CD4-positive, alpha-beta T cell treated with Interleukin-10 for 1 hour (primary cell): ENCODE measurements around the gene TMEM209.
"Not testable (repeated sequence)": the region's sequence is repeated elsewhere in the genome, so short reads cannot be mapped to it uniquely, and the experiment has no call there.

Experiments
- DNase-seq: peaks from one replicate; pipeline ENCODE4 v3.0.0-alpha.2; 2020

The TMEM209 gene

DNA sequence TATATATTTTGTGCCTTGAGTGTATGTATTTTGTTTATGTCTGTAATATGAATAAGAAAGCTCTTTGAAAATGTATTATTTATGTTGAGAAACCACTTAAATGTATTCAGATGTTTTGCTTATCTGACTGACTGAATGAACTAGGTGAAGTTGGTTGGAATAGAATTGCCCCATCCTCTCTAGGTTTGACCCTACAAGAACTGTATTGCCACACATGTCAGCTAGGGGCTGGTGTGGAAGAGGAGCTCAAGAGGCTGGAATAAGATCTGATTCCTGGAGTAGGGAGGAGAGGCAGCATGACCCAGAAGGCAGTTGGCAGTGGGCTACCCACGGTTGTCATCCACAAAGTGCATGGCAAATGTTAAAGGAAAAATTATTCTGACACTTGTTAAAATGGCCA is 11.5 kb upstream of the TMEM209 start:
- DNase-seq: no peak

- DNase-seq: no peak
These were observed 10.8 kb upstream of the TMEM209 start for GRCh38 chr7:130216025-130216424.

- DNase-seq: no peak
These were observed 8.6 kb upstream of the TMEM209 start for GRCh38 chr7:130213828-130214227.

- DNase-seq: no peak
These were observed 5.2 kb upstream of the TMEM209 start for GRCh38 chr7:130210181-130210935.

DNA sequence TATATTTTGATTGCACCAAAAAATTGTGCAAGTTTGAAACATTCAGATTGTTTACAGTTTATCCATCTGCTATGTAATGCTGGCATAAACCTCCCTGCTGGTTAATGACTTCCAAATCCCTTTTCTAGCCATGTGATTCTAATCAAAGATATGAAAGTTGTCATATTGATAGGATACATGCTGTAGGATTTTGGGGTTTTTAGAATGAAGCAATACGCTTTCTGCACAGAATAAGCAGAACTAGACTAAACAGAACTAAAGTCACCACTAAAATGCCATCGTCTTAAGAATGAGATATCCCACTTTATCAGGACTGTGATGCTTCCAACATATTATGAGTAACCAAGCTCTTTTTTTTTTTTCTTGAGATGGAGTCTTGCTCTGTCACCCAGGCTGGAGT is 3.3 kb upstream of the TMEM209 start:
- DNase-seq: no peak

- DNase-seq: no peak
These were observed 2.4 kb upstream of the TMEM209 start, which contains the start of gene SSMEM1 for GRCh38 chr7:130207642-130208041. Gene SSMEM1 (plus strand): TSS chr7:130207860. CDS start chr7:130207911, 51 bp downstream.

- DNase-seq: no peak
These were observed 1.8 kb upstream of the TMEM209 start for GRCh38 chr7:130207033-130207432.

DNA sequence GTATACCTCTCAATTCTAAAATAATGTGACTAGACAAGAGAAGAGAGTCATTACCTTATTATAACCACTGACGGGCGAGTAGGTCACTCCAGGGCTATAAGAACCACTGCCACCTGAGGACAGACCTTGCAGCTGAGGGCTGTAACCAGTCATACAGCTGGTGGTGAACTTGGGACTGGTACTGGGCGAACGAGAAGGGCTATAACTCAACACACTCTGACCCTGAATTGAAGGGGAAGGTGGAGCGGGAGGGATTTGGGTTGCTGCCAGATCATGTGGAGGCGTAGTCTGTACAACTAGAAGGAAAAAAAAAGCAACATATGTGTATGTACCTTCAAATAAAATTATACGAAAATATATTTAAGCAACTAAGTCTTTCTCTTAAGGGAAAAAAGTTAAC is 3.4 kb downstream of the TMEM209 start:
- no peak for DNase-seq

- no peak for DNase-seq
These were observed 8.1 kb downstream of the TMEM209 start for GRCh38 chr7:130197094-130197493.

GRCh38 chr7:130196476-130196875 is 8.7 kb downstream of the TMEM209 start:
- no peak for DNase-seq

GRCh38 chr7:130195396-130195795 is 9.8 kb downstream of the TMEM209 start:
- DNase-seq: no peak

DNA sequence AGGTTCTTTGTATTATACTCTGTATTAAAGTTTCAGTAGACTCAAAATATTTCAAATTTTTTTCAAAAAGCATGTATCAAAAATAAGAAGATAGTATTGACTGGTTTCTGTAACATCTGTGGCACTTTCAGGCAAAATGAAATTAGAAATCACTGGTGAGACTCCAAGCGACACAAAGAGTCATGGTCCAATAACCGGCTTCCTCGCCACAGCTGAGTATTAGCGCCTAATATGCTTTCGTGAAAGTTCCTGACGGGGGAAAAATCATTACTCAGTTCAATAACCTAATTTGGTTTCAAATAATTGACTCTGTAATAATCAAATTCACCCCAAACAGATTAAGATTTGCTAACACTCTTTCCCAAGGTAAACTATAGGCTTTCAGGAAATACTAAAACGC is 13.4 kb downstream of the TMEM209 start:
- DNase-seq: no peak

GRCh38 chr7:130189343-130189742 is 15.9 kb downstream of the TMEM209 start:
- no peak for DNase-seq

- no peak for DNase-seq
These were observed 17.8 kb downstream of the TMEM209 start for GRCh38 chr7:130187360-130187759.

DNA sequence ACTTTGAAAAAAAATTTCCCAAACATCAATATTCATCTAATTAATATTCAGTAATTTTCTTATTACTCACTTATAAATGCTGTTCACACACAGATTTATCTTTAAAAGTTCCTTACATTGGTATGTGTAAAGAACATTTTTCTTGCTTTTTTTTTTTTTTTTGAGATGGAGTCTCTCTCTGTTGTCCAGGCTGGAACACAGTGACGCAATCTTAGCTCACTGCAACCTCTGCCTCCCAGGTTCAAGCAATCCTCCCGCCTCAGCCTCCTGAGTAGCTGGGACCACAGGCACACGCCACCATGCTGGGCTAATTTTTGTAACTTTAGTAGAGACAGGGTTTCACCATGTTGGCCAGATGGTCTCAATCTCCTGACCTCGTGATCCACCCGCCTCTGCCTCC is 20.9 kb downstream of the TMEM209 start:
- DNase-seq: not testable (repeated sequence)

- DNase-seq: no peak
These were observed 22.2 kb downstream of the TMEM209 start for GRCh38 chr7:130182990-130183389.

DNA sequence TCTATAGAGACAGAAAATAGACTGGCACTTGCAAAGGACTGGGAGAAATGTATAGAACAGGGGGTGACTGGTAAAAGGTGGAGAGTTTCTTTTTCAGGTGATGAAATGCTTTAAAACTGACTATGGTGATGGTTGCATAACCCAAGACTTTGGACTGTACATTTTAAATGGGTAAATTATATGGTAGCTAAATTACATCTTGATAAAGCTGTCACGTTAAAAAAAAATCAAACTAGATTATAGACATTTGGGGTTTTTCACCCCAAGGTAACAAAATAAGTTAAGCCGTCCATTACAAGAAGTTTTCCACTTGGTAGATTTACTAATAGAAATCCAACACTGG is 24.0 kb downstream of the TMEM209 start:
- no peak for DNase-seq

- DNase-seq: no peak
These were observed 24.5 kb downstream of the TMEM209 start for GRCh38 chr7:130180571-130181262.

DNA sequence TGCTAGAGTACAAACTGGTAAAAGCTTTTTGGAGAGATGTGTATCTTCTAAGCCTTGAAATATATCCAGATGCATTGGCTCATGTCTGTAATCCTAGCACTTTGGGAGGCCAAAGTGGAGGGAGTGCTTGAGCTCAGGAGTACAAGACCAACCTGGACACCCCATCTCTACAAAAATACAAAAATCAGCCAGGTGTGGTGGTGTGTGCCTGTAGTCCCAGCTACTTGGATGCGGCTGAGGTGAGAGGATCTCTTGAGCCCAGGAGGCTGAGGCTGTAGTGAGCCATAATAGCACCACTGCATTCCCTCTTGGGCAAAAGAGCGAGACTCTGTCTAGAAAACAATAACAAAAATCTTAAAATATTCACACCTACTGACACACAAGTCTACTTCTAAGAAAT is 25.6 kb downstream of the TMEM209 start:
- no peak for DNase-seq

- no peak for DNase-seq
These were observed 27.0 kb downstream of the TMEM209 start for GRCh38 chr7:130178251-130178650.

DNA sequence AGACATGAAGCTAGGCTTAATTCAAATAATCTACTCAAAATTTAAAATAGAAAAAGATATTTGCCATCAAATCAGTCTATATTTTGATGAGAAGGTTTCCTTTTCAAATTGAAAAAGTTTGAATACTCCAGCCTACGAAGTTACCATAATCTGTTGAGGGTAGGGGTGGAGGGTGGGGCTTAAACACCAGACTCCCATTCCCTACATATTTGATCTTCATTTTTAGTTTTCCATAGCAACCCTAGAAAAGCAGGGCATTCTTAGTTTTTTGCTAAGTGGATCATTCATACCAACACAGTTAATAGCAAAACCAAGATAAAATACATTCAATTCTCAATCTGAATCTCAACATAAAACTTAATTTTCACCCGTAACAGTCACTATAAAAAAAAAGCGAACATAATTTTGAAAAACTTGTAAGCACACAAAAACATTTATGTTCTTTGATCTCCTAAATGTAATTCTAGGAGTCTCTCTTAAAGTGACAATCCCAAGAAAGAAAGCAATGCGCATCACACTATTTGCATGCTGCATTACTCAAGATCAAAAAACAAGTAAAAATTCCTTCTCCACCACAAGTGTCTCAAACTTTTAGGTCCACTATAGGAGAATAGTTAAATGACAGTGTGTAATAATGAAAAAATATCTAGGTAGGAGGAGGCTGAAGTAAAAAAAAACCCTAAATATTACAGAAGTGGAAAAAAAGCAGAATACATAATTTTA is 30.8 kb downstream of the TMEM209 start:
- DNase-seq: no peak

DNA sequence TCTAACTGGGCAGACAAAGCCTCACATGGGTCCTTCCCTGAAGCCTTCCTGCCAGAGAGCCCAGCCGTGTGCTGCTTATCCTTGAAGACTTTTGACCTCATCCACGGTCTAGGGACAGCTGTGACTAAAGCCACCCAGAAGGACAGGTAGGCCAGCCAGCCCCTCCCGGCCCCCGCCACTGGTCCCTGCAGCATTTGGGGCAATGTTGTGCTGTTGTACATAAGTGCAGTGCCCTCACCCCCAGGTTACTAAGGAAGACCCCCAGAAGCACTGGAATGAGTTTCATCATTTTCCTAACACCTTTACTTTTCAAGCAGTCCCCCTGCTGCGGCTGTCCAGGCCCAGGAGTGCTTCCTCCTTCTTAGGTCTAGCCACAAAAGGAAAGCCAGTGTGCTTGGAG is 43.0 kb downstream of the TMEM209 start:
- no peak for DNase-seq

DNA sequence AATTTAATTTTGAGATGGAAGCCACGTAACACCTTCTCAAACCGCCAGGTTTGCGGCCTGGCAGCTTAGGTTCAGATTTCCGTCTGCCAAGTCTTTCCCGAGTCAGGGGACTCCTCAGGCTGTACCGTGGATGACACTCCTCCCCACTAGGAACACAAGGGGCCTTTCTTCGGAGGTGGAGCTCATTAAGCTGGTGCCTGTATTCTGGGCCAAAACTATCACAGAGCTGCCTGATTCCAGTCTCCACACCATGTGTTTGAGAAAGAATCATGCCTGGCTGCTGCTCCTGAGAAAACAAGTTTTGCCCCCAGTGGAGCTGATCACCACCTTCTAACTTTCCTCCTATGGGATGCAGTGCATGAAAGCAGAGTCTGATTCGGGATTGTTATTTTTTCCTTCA is 44.8 kb downstream of the TMEM209 start:
- no peak for DNase-seq

- no peak for DNase-seq
These were observed 45.2 kb downstream of the TMEM209 start for GRCh38 chr7:130160023-130160422.
